GM20000 (cell line): ENCODE data around the gene SLCO1A2.

Source experiments
- DNase-seq: peaks from one replicate; pipeline ENCODE4 v3.0.0; 2012; ENCODE audit warnings: low spot score
- CTCF ChIP-seq: IDR thresholded peaks from 2 replicates; pipeline ENCODE4 v1.5.1; 2012; ENCODE audit warnings: mild to moderate bottlenecking, control low read depth; ENCODE audit errors: extremely low read depth, missing control alignments

SLCO1A2 gene

GRCh38 chr12:21340403-21340802, 5.7 kb upstream of the SLCO1A2 start:
- no peak for TF ChIP-seq CTCF
- no peak for DNase-seq

GRCh38 chr12:21339921-21340320, 5.2 kb upstream of the SLCO1A2 start:
- no peak for TF ChIP-seq CTCF
- no peak for DNase-seq

- DNase-seq: no peak
- no peak for TF ChIP-seq CTCF
These were observed 3.4 kb upstream of the SLCO1A2 start for GRCh38 chr12:21337959-21338744.

GRCh38 chr12:21337453-21337852, 2.7 kb upstream of the SLCO1A2 start:
- no peak for TF ChIP-seq CTCF
- no peak for DNase-seq

- DNase-seq: no peak
- no peak for TF ChIP-seq CTCF
These were observed 1.9 kb upstream of the SLCO1A2 start for GRCh38 chr12:21336656-21337055.

GRCh38 chr12:21330682-21331253, 3.9 kb downstream of the SLCO1A2 start:
- no peak for DNase-seq
- TF ChIP-seq CTCF: no peak

- DNase-seq: no peak
- TF ChIP-seq CTCF: no peak
These were observed 6.1 kb downstream of the SLCO1A2 start for GRCh38 chr12:21328578-21328977.
